A673 (cell line): ENCODE measurements around the gene MEF2A.

Experiments
- CTCF ChIP-seq: fragments of 300-800, 200-600 bp; sonication (generic); conservative IDR thresholded peaks from 2 replicates; pipeline ENCODE4 v1.5.1; 2017; ENCODE audit warnings: low read depth, mild to moderate bottlenecking, antibody characterized with exemption, low read length, moderate library complexity, mixed read lengths
- EZH2 ChIP-seq: fragments of 200-600 bp; sonication (generic); IDR thresholded peaks from 2 replicates; pipeline ENCODE4 v1.6.1; 2017; ENCODE audit warnings: borderline replicate concordance, low read depth, mild to moderate bottlenecking, mixed read lengths, antibody characterized with exemption, low read length; ENCODE audit not compliant: poor library complexity, severe bottlenecking

- TF ChIP-seq CTCF = no peak
- TF ChIP-seq EZH2 = no peak
Observed at GRCh38 chr15:99615460-99615859, 49.7 kb downstream of the MEF2A start.
